ENCODE measurements around the gene ANXA2R. TPM values are rescaled to one million over a fixed set of nuclear protein-coding genes. Genes with fewer than 3 reads are reported as not detected.

ANXA2R gene
- total and polyA plus RNA-seq, 9 of the 15 experiments (the other 6 are each of a cell fraction or from before 2014, with no cell fraction given), result 2.1 to 4.8 (median 3.4) TPM

DNA sequence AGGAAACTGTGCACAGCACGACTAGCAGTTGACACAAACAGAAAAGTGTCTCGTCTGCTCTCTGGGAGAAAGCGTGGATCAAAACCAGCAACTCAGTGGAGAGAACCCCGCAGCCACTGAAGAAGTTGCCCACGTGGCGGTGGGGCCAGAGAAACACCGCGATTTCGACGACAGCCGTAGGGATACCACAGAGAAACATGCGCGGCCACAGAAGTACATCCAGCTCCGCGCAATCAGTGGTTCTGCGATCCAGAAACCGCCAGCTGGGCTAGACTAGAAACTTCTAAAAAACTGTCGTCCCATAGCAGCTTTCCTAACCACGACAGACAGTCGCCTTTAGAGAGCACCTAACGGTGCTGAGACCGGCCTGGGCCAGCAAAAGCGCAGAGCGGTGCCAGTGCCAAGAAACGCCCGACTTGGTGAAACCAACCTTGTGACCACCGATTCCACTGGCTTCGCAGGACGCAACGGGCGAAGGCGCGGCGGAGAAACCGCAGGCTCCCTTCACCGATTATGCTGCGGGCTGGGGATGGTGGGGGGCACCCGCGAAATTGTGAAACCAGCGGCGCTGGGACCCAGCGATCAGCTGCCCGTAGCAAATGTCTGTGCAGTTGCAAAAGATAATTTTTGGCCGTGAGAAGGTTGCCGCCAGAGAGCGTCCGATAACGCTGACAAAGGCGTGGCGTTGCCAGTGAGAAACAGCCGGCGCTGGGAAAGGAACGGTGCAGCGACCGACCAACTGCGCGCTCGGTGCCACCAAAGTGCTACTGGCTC is 2.7 kb upstream of the ANXA2R start (continued):
- TF ChIP-seq TCF7 (IDR thresholded peaks at IDR 0.05; ENCODE audit: borderline replicate concordance), result 0 out of 2 replicates have a peak, but pooled peaks have one; percentile 64
- no peak for TF ChIP-seq BMI1 (IDR thresholded peaks at IDR 0.05; ENCODE audit: low read length)
- TF ChIP-seq, protein P1, sequence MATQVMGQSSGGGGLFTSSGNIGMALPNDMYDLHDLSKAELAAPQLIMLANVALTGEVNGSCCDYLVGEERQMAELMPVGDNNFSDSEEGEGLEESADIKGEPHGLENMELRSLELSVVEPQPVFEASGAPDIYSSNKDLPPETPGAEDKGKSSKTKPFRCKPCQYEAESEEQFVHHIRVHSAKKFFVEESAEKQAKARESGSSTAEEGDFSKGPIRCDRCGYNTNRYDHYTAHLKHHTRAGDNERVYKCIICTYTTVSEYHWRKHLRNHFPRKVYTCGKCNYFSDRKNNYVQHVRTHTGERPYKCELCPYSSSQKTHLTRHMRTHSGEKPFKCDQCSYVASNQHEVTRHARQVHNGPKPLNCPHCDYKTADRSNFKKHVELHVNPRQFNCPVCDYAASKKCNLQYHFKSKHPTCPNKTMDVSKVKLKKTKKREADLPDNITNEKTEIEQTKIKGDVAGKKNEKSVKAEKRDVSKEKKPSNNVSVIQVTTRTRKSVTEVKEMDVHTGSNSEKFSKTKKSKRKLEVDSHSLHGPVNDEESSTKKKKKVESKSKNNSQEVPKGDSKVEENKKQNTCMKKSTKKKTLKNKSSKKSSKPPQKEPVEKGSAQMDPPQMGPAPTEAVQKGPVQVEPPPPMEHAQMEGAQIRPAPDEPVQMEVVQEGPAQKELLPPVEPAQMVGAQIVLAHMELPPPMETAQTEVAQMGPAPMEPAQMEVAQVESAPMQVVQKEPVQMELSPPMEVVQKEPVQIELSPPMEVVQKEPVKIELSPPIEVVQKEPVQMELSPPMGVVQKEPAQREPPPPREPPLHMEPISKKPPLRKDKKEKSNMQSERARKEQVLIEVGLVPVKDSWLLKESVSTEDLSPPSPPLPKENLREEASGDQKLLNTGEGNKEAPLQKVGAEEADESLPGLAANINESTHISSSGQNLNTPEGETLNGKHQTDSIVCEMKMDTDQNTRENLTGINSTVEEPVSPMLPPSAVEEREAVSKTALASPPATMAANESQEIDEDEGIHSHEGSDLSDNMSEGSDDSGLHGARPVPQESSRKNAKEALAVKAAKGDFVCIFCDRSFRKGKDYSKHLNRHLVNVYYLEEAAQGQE (IDR thresholded peaks at IDR 0.05; ENCODE audit: borderline replicate concordance), result peak; percentile 35
- TF ChIP-seq, protein P1 (CRISPR knock-in tag; IDR thresholded peaks at IDR 0.05; ENCODE audit: low read depth), result no peak
- peak; percentile 52 for TF ChIP-seq HDAC3 (IDR thresholded peaks at IDR 0.05; ENCODE audit: borderline replicate concordance, partially characterized antibody)
- TF ChIP-seq ZNF696 (CRISPR knock-in tag; conservative IDR thresholded peaks at IDR 0.05), result no peak
- no peak for TF ChIP-seq HOXB6 (CRISPR knock-in tag; IDR thresholded peaks at IDR 0.05; ENCODE audit: borderline replicate concordance)
- TF ChIP-seq, protein P2, sequence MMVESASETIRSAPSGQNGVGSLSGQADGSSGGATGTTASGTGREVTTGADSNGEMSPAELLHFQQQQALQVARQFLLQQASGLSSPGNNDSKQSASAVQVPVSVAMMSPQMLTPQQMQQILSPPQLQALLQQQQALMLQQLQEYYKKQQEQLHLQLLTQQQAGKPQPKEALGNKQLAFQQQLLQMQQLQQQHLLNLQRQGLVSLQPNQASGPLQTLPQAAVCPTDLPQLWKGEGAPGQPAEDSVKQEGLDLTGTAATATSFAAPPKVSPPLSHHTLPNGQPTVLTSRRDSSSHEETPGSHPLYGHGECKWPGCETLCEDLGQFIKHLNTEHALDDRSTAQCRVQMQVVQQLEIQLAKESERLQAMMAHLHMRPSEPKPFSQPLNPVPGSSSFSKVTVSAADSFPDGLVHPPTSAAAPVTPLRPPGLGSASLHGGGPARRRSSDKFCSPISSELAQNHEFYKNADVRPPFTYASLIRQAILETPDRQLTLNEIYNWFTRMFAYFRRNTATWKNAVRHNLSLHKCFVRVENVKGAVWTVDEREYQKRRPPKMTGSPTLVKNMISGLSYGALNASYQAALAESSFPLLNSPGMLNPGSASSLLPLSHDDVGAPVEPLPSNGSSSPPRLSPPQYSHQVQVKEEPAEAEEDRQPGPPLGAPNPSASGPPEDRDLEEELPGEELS (CRISPR knock-in tag; IDR thresholded peaks at IDR 0.05; ENCODE audit: borderline replicate concordance), result peak; percentile 85; the same call in 1 of the 2 replicates
- no peak for TF ChIP-seq ESRRB (CRISPR knock-in tag; IDR thresholded peaks at IDR 0.05; ENCODE audit: borderline replicate concordance)
- TF ChIP-seq, protein P3, sequence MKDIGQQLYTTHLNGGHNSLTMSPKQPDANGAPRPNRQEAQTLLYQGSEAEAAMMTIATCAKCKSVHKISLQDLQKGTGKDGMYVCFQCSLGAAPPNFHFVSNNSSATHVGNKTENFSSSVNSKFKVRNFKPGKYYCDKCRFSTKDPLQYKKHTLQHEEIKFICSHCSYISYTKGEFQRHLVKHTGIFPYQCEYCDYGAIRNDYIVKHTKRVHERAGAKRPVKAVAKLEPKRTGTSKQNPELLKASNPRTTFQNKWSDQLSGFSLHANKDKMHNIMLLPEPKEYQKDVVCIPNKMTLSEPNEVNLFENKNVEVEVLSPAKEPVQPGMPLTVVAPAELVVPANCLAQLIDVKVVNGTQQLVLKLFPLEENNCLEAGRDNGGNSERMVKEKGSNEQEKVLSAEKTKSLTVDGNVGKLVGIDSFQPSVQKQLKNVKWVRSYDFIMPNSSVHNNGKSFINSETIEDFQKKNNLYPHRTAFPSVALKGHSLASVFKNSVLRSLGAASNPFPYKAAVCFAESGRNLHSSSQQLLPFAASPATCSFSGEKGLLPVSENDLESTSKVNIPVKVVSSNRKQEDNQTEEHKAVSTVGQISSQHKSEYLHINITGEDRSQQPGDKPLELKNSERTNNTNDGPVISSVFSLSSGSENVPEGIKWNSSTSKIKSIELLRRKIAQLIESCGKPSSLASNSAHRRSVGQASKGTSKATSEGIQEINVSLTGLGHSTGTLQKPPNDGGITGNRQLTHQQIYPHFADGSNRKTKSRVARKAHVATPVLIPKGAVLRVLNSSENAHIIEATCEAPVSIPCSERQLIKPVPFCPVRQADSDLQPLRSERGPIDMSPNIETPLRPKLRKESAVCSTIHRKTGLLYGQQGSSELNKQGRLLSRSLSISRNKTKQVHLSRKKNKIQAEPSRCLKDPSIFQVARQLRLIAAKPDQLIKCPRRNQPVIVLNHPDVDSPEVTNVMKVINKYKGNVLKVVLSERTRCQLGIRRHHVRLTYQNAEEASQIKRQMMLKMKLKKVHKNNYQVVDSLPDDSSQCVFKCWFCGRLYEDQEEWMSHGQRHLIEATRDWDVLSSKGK (CRISPR knock-in tag; IDR thresholded peaks at IDR 0.05), result no peak
- TF ChIP-seq MTA3 (IDR thresholded peaks at IDR 0.05; ENCODE audit: borderline replicate concordance), result peak; percentile 88; the same call in 1 of the 2 replicates
- peak; percentile 14; the same call in 1 of the 2 replicates for TF ChIP-seq ETV1 (tag; conservative IDR thresholded peaks at IDR 0.05; ENCODE audit: low read depth)
- TF ChIP-seq ZNF79 (CRISPR knock-in tag; IDR thresholded peaks at IDR 0.05; ENCODE audit: low read depth), result no peak

All from K562 (cell line).